CD4-positive, alpha-beta T cell (primary cell): ENCODE data around the gene DHX57. TPM values are rescaled to one million over a fixed set of nuclear protein-coding genes. Genes with fewer than 3 reads are reported as not detected.

Source experiments
- ATAC-seq: fragments of 200-7000 bp; cut with Tn5 transposase; one replicate; pipeline ENCODE4 v1.10.0; 2022; ENCODE audit warnings: mild to moderate bottlenecking; ENCODE audit not compliant: poor library complexity
- CTCF ChIA-PET: fragments of 350-600 bp; sonication (Branson Sonifier 250); formaldehyde crosslinking; loops from one replicate; lab custom pipeline; 2021; ENCODE audit warnings: antibody characterized with exemption, inconsistent platforms; lab: Charles Lee
- POLR2A ChIA-PET: fragments of 350-600 bp; sonication (Branson Sonifier 250); formaldehyde crosslinking; loops from one replicate; lab custom pipeline; 2021; ENCODE audit warnings: antibody characterized with exemption, inconsistent platforms; lab: Charles Lee
- DNase-seq, 14 experiments: peaks; one replicate each; pipeline ENCODE4 v3.0.0-alpha.2; 2013 to 2020; ENCODE audit warnings: mixed read lengths in 2 of 14
- H3K27ac ChIP-seq, 2 donors: one replicate each; pipeline versions ENCODE4 v1.5.1 to v1.7.0; 2013; ENCODE audit warnings: low read length in 2 of 2, low read depth in 1 of 2, mild to moderate bottlenecking in 1 of 2
- H3K27me3 ChIP-seq, 2 experiments: 1 replicate in 1 of 2; 2 replicates in 1 of 2; pipeline versions ENCODE4 v1.6.1 to v1.7.0; 2013; ENCODE audit warnings: low read length in 2 of 2, control low read depth in 1 of 2, mild to moderate bottlenecking in 1 of 2, moderate library complexity in 1 of 2; ENCODE audit not compliant: insufficient read depth in 2 of 2, control insufficient read depth in 1 of 2
- H3K36me3 ChIP-seq: one replicate; pipeline ENCODE4 v1.6.1; 2013; ENCODE audit warnings: low read length, control low read depth; ENCODE audit not compliant: insufficient read depth
- H3K4me1 ChIP-seq: one replicate; pipeline ENCODE4 v1.6.1; 2013; ENCODE audit warnings: low read length, control low read depth; ENCODE audit not compliant: insufficient read depth
- H3K4me3 ChIP-seq: one replicate; pipeline ENCODE4 v1.5.1; 2013; ENCODE audit warnings: mild to moderate bottlenecking, low read length, moderate library complexity
- H3K9me3 ChIP-seq, 2 experiments: 1 replicate in 1 of 2; 2 replicates in 1 of 2; pipeline versions ENCODE4 v1.6.1 to v1.7.0; 2013; ENCODE audit warnings: low read length in 2 of 2, mild to moderate bottlenecking in 2 of 2, control low read depth in 1 of 2, moderate library complexity in 1 of 2; ENCODE audit not compliant: control insufficient read depth in 1 of 2, insufficient read depth in 1 of 2
- H3K27ac Mint-ChIP-seq: one replicate; pipeline ENCODE4 v1.8.0; 2020; ENCODE audit warnings: mixed read lengths
- H3K27me3 Mint-ChIP-seq: one replicate; pipeline ENCODE4 v1.8.0; 2021; ENCODE audit warnings: mixed read lengths
- H3K36me3 Mint-ChIP-seq: one replicate; pipeline ENCODE4 v1.8.0; 2021; ENCODE audit warnings: low read depth, mixed read lengths
- H3K4me1 Mint-ChIP-seq: one replicate; pipeline ENCODE4 v1.8.0; 2021; ENCODE audit warnings: low read depth, mixed read lengths
- H3K4me3 Mint-ChIP-seq: one replicate; pipeline ENCODE4 v1.8.0; 2020; ENCODE audit warnings: mild to moderate bottlenecking, mixed read lengths
- H3K9me3 Mint-ChIP-seq: one replicate; pipeline ENCODE4 v1.8.0; 2020; ENCODE audit warnings: mixed read lengths
- intact Hi-C, 2 experiments: fragments of 100-400 bp; cut with DNase I in 1 of 2; cut with micrococcal nuclease in 1 of 2; formaldehyde crosslinking; loops; one replicate each; pipeline versions ENCODE4 v1.15.1 to v1.9.0; 2023 to 2025; cut with DNase I, micrococcal nuclease
- total RNA-seq, 174 experiments: library from RNA in 2 of 174; stranded (reverse) in 2 of 174; gene quantifications; one replicate each; pipeline ENCODE4 v1.2.3 and lab custom pipeline; 2021 to 2026
- TF ChIP-seq, protein P1 (sequence below): fragments of 200-600 bp; IDR thresholded peaks from one replicate; pipeline ENCODE4 v1.8.0; 2022; ENCODE audit warnings: antibody characterized with exemption, mild to moderate bottlenecking

The DHX57 gene
- total RNA-seq, 2 experiments from 2014 or later: 13.9 to 14.1 TPM

DNA sequence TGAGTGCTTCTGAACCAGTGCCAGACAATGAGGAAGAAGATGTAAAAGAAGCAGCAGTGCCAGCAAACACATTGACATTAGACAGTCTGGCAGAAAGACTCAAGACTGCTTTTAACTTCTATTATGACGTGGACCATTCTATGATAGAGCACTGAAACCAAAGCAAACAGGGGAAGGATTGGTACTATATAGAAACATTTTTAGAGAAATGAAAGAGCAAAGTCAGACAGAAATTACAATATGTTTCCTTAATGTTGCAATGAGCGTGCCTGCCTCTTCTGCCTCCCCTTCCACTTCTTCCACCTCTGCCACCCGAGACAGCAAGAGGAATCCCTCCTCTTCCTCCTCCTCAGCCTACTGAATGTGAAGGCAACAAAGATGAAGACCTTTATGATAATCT lies 39.7 kb downstream of the DHX57 start:
- TF ChIP-seq, protein P1, sequence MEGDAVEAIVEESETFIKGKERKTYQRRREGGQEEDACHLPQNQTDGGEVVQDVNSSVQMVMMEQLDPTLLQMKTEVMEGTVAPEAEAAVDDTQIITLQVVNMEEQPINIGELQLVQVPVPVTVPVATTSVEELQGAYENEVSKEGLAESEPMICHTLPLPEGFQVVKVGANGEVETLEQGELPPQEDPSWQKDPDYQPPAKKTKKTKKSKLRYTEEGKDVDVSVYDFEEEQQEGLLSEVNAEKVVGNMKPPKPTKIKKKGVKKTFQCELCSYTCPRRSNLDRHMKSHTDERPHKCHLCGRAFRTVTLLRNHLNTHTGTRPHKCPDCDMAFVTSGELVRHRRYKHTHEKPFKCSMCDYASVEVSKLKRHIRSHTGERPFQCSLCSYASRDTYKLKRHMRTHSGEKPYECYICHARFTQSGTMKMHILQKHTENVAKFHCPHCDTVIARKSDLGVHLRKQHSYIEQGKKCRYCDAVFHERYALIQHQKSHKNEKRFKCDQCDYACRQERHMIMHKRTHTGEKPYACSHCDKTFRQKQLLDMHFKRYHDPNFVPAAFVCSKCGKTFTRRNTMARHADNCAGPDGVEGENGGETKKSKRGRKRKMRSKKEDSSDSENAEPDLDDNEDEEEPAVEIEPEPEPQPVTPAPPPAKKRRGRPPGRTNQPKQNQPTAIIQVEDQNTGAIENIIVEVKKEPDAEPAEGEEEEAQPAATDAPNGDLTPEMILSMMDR: no peak
- ATAC-seq (no peak), DNase-seq (peak in 3 of 14 experiments; percentile 19 to 38 (median 34))
- no peaks in the 10 kb centered on the region for H3K27me3 ChIP-seq
- intact Hi-C loops: loop anchor here (5.0 to 10.0 kb wide), 2 partner anchors 251 to 299 kb away; no protein-coding TSS in a partner anchor
- ChIA-PET CTCF (interaction anchor here (0.7 kb wide), 1 partner anchor 561 kb away, joined by 4 read pairs; no protein-coding TSS in a partner anchor), POLR2A (no interaction called here)
- Mint-ChIP-seq H3K4me1 (no peaks in the 10 kb centered on the region), H3K36me3 (peaks cover 46% of the 10 kb centered on the region), H3K9me3 (no peaks in the 10 kb centered on the region), H3K27ac (no peak overlapping the region), H3K27me3 (no peaks in the 10 kb centered on the region), H3K4me3 (no peak overlapping the region)
- no peaks in the 10 kb centered on the region for H3K4me1 ChIP-seq
- H3K9me3 ChIP-seq: no peaks in the 10 kb centered on the region
- H3K4me3 ChIP-seq: no peak overlapping the region
- H3K36me3 ChIP-seq: peaks cover 16% of the 10 kb centered on the region
- H3K27ac ChIP-seq: no peak overlapping the region

DNA sequence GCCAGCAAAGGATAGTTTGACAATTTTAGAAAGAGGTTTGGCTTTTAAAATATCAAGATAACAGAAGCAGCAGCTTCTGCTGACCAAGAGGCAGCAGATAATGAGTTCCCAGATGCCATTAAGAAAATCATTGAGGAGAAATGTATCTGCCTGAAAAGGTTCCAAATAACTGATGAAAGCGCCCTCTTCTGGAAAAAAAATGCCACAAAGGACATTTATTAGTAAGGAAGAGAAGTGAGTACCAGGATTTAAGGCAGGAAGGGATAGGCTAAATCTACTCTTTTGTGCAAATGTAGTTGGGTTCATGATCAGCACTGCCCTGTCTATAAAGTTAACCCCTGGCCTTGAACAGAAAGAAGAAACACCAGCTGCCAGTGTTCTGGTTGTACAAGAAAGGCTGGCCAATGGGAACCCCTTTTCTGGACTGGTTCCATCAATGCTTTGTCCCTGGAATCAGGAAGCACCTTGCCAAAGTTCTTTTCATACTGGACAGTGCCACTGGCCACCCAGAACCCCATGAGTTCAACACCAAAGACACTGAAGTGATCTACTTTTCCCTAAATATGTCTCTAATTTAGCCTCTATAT lies 40.6 kb downstream of the DHX57 start:
- ATAC-seq: no peak
- ChIA-PET POLR2A (interaction anchor here (0.9 kb wide), 1 partner anchor 84 kb away, joined by 3 read pairs; the partner anchor contains the start of gene SRSF7), CTCF (no interaction called here)
- H3K4me1 Mint-ChIP-seq: no peaks in the 10 kb centered on the region
- Histone ChIP-seq H3K36me3 (peaks cover 20% of the 10 kb centered on the region), H3K9me3 (no peaks in the 10 kb centered on the region), H3K4me1 (no peaks in the 10 kb centered on the region), H3K4me3 (no peak overlapping the region), H3K27ac (no peak overlapping the region), H3K27me3 (no peaks in the 10 kb centered on the region)
- no peaks in the 10 kb centered on the region for H3K27me3 Mint-ChIP-seq
- no peak overlapping the region for H3K27ac Mint-ChIP-seq
- H3K4me3 Mint-ChIP-seq: no peak overlapping the region
- H3K9me3 Mint-ChIP-seq: no peaks in the 10 kb centered on the region
- DNase-seq: peak in 3 of 14 experiments; percentile 26 to 40 (median 35)
- TF ChIP-seq, protein P1: peak; percentile 46
- intact Hi-C loops: loop anchor here (5.0 to 10.0 kb wide), 2 partner anchors 250 to 298 kb away; no protein-coding TSS in a partner anchor
- H3K36me3 Mint-ChIP-seq: peaks cover 41% of the 10 kb centered on the region

DNA sequence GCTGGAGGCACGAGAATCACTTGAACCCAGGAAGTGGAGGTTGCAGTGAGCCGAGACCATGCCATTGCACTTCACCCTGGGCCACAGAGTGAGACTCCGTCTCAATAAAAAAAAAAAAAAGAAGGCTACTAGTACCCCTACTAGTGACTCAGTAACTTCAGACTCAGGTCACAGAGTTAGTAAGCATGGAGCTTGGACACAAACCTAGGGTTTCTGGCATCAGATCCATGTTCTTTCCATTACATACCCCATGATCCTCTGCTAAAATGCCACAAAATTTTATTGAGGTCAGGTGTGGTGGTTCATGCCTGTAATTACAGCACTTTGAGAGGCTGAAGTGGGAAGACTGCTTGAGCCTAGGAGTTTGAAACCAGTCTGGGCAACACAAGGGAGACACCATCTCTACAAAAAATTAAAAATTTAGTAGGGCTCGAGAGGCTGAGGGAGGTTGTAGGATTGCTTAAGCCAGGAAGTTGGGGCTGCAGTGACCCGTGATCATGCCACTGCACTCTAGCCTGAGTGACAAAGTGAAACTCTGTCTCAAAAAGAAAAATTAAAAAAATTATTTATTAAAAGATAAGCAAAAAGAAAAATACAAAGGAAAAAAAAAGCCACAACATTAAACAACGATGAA lies 45.1 kb downstream of the DHX57 start:
- ATAC-seq (no peak), DNase-seq (peak in 2 of 14 experiments; percentile 21 to 24)
- TF ChIP-seq, protein P1: no peak
- ChIA-PET POLR2A (no interaction called here), CTCF (no interaction called here)
- no peak overlapping the region for H3K4me3 Mint-ChIP-seq
- Histone ChIP-seq H3K36me3 (peaks cover 26% of the 10 kb centered on the region), H3K27ac (no peak overlapping the region), H3K9me3 (no peaks in the 10 kb centered on the region), H3K4me1 (no peaks in the 10 kb centered on the region), H3K4me3 (no peak overlapping the region), H3K27me3 (no peaks in the 10 kb centered on the region)
- H3K9me3 Mint-ChIP-seq: no peaks in the 10 kb centered on the region
- H3K27ac Mint-ChIP-seq: no peak overlapping the region
- H3K27me3 Mint-ChIP-seq: no peaks in the 10 kb centered on the region
- H3K4me1 Mint-ChIP-seq: no peaks in the 10 kb centered on the region
- H3K36me3 Mint-ChIP-seq: peaks cover 40% of the 10 kb centered on the region
- intact Hi-C loops: loop anchor here (5.0 to 10.0 kb wide), 2 partner anchors 246 to 248 kb away; no protein-coding TSS in a partner anchor
